GM12874 (cell line): ENCODE measurements around the gene PRSS16.

Experiments
- CTCF ChIP-seq: IDR thresholded peaks from 2 replicates; pipeline ENCODE4 v1.5.1; 2011; ENCODE audit warnings: low read depth, mild to moderate bottlenecking, control low read depth, low read length, moderate library complexity; ENCODE audit not compliant: insufficient read depth

Gene PRSS16

GRCh38 chr6:27290850-27291208, 43.3 kb downstream of the PRSS16 start:
- no peak for TF ChIP-seq CTCF

- no peak for TF ChIP-seq CTCF
These were observed 46.1 kb downstream of the PRSS16 start for GRCh38 chr6:27293436-27294098.

- TF ChIP-seq CTCF = no peak
These were observed 46.9 kb downstream of the PRSS16 start for GRCh38 chr6:27294409-27294808.

GRCh38 chr6:27295301-27296079, 48.0 kb downstream of the PRSS16 start:
- no peak for TF ChIP-seq CTCF

GRCh38 chr6:27296106-27296783, 48.7 kb downstream of the PRSS16 start:
- no peak for TF ChIP-seq CTCF

GRCh38 chr6:27297484-27297856, 50.0 kb downstream of the PRSS16 start:
- no peak for TF ChIP-seq CTCF
